ENCODE data around the gene NIFK.
A peak's percentile ranks its signal among the peaks of the same experiment; 100 is the strongest.
"Not testable (repeated sequence)": the region's sequence is repeated elsewhere in the genome, so short reads cannot be mapped to it uniquely, and the experiment has no call there.

NIFK gene

DNA sequence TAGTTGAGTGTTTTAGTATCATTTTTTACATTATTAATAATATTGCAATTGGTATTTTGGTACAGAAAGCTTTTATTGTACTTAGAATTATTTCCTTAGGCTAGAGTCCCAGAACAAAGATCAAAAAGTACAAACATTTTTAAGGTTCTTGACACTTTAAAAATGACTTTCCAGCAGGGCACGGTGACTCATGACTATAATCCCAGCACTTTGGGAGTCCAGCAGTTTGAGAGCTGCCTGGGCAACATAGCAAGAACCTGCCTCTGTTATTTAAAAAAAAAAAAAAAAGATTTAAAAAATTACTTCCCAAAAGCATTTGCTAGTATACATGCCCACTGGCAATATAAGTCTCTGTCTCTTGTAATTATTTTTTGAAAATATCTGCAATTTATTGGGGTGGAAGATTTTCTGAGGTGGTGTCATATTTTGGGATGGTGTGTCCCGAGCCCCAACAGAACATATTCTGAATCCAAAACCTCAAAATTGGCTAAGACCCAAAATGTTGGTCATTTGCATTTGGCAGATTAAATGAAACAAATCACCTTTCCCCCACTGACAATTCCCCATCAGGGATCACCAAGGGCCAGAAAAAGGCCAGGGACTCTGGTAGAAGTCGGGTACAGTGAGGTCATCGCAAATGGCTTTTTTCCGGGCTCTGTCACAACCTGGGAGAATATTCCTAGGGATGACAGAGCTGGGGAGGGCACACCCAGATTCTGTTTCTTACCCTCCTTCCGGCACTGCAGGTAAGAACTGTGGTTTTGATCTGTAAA is 42.1 kb downstream of the NIFK start:
- no peak for DNase-seq (ENCODE audit: low spot score)

DNA sequence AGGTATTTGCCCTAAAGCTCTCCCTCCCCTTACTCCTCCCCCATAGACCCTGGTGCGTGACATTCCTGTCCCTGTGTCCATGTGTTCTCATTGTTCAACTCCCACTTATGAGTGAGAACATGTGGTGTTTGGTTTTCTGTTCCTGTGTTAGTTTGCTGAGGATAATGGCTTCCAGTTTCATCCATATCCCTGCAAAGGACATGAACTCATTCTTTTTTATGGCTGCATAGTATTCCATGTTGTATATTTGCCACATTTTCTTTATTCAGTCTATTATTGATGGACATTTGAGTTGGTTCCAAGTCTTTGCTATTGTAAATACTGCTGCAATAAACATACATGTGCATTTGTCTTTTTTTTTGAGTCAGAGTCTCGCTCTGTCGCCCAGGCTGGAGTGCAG is 46.1 kb downstream of the NIFK start:
- not testable (repeated sequence) for DNase-seq (ENCODE audit: low spot score)

DNA sequence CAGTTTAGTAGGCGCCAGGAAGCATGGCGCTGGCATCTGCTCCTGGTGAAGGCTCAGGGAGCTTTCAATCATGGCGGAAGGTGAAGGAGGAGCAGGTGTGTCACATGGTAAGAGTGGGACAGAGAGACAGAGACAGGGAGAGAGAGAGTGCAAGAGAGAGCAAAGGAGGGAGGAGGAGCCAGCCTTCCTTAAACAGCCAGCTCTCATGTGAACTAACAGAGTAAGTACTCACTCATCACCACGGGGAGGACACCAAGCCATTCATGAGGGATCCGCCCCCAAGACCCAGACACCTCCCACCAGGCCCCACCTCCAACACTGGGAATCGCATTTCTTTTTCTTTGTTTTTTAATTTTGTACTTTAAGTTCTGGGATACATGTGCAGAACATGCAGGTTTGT is 46.6 kb downstream of the NIFK start:
- DNase-seq (ENCODE audit: low spot score): no peak

DNA sequence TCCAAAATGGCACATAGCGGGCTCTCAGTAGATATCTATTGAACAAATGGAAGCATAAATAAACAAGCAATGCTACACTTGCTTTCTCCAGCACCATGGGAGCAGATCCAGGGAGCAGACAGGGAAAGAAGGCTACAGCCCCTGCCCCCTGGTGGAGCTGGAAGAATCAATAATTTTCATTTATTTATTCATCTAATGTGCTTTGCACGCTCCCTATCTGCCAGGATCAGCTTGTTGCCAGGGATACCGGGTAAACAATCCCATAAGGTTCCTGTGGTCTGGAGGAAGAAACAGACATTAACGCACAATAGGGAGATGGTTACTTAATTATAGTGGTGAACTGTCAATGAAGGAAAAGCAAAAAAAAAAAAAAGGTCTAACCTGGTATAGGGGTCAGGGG is 47.3 kb downstream of the NIFK start:
- DNase-seq (ENCODE audit: low spot score): peak; percentile 17

DNA sequence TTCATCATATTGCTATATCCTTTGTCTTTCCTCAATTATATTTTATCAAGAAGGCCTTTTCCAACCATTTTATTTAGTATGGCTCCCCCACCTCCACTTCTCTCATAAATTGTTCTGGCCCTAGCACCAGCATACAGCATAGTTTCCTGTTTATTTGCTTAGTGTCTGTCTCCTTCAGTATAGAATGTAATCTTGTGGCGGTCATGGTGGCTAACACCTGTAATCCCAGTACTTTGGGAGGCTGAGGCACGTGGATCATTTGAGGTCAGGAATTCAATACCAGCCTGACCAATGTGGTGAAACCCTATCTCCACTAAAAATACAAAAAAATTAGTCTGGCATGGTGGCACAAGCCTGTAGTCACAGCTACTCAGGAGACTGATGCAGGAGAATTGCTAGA is 47.9 kb downstream of the NIFK start:
- DNase-seq (ENCODE audit: low spot score): no peak

DNA sequence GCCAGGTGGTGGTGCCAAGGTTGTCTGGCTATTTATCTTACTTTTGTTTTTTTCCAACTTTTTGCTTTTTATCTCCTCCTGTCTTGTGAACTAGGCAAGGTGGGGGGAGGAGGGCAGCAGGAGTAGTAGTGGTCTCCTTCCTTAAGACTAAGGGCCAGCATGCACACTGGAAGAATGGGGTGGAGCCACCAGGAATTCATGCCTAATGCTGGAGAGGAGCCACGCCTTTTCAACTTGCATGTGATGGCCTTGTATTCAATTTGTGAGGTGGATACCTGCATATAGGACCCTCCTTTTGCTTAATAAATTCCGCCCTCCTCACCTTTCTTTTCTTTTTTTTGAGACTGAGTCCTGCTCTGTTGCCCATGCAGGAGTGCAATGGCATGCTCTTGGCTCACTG is 49.8 kb downstream of the NIFK start:
- no peak for DNase-seq (ENCODE audit: low spot score)

DNA sequence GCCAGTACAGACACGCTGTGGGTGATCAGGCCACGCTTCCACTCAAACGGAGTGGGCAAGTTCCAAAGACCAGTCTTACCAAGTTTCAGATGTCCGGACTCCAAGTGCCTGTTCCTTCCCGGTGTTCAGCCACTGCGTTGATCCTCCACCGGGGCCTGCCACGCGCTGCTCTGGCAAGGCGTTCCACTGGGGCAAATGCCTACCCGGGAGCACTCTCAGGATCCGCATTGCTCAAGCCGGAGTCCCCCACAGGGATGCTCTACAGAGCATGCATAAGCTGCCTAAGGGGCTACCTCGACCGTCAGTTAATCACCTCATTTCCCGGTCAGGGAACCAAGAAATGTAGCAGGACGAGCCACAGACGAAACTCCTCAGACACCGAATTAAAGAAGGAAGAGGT is 50.5 kb downstream of the NIFK start:
- DNase-seq (ENCODE audit: low spot score): no peak

DNA sequence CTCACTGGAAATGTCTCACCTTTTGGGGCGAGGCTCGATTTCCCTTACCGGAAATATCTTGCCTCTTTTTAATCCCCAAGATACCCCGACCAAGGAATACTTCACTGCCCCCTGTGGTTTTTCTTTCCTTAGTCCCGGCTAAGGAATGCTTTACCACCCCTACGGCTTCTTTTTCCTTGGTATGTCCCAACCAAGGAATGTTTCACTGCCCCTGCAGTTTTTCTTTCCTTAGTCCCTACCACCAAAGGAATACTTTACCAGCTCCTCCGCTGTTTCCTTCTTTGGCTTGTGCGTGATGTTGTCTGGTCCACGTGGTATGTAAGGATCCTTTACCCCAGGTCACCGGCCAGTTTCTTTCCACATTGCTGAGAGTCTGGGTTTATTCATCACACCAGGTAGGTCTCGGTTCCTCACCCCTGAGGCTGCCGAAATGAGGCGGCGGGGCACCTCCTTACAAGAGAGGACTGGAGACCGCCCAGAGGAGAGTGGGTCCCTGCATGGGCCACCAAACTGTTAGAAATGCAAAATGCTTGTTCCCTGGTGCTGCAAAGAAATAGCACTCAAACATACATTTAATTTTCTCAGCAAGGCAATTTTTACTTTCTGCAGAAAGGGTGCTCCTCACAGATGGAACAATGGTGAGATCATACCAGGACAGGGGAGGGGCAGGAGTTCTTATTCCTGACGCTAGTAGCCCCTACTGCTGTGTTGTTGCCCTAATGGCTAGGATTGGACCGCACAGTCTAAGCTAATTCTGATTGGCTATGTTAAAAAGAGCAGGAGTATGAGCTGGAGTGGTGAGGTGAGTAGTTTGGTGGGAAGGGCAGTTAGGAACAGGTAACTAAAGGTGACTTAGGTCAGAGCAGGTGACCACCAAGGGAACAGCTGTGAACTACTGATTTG is 54.0 kb downstream of the NIFK start:
- DNase-seq (ENCODE audit: low spot score): no peak

DNA sequence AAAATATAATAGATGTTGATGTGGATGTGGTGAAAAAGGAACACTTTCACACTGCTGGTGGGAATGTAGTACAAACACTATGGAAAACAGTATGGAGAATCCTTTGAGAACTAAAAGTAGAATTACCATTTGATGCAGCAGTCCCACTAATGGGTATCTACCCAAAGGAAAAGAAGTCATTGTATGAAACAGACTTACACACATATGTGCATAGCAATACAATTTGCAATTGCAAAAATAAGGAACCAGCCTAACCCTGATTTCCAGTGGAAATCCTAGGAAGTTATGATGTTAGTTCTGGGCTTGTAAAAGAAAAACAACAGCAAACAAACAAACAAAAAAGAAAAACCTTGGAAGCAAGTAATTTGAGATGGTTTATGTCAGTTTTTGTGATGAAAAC is 58.8 kb downstream of the NIFK start:
- no peak for DNase-seq (ENCODE audit: low spot score)
